Lung microvascular endothelial cell (primary cell): ENCODE results near the gene PEPD. TPM values are rescaled to one million over a fixed set of nuclear protein-coding genes. Genes with fewer than 3 reads are reported as not detected.

Experiments used
- DNase-seq, 2 donors: peaks; one replicate each; pipeline versions ENCODE4 v3.0.0 to v3.0.0-alpha.2; 2010; ENCODE audit warnings: low read depth in 2 of 2
- total RNA-seq: library from RNA; depleted of rRNA; stranded (reverse); fragments of >200 nt; gene quantifications from 2 replicates; pipeline ENCODE4 v1.2.1, GENCODE V29; 2014

PEPD gene
- total RNA-seq, 1 donor from 2014 or later = 89.3 TPM

DNA sequence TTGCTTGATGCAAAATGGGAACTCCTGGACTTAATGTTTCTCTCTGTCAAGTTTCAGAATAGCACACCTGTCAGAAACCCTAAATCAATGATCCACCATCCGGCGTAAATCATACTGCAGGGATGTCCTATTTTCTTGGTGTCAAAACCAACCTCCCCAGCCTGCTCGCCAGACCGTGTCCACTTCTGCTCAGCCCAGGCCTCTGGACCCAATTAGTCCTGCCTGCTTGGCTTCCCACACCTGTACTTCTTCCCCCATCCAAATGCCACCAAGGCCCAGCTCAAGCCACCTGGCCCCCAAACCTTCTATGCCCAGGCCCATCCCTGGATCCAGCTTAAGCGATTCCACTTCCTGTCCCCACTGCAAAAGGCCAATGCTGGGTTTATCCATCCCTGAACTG lies 25.1 kb upstream of the PEPD start:
- no peak for DNase-seq

DNA sequence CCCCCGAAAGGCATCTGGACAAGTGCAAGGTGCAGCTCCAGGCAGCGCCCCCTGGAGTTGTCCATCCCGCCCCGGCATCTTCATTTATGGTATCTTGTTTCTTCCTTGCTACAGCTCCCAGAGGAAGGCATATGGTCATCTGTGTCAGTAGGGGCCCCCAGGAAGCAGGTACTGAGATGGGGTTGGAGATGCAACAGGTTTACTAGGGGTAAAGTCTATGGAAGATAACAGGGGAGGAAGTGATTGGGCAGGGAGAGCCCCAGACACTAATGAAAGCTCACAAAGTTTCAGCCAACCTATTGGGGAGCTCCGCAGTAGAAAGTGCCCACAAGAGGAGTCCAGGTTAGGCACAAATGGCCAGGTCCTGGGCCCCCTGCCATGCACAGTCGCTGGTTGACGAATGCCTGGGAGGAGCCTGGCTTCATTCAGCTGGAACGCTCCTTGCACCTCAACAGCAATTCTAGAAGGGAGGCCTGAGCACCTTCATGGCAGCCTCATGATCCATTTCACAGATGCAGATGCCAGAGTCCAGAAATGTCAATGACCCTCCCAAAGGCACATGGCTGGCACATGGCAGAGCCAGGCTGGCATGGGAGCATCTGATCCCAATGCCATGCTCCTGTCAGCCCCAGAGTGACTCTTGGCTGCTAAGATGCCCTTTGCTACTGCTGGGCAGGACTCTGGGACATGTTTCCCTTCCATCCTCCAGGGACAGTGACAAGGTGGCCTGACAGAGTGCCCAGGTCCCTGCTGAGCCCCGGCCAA lies 23.8 kb upstream of the PEPD start:
- DNase-seq = no peak

DNA sequence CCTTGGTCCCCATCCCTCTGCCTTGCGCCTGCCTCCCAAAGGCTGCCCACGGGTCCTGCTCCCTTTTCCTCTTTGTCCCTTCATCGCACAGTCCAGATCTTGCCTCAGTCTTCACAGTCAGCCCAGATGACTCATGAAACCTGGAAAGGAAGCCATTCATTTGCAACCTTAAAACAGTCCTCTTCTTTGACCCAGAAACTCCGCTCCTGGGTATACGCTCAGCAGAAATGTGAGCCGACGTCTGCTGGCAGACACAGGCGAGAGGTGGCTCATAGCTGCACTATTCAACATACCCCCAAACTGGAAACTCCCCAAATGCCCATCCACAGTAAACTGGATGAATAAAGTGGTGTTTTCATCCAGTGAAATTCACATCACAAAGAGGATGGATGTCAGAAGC lies 13.6 kb upstream of the PEPD start:
- DNase-seq = peak in 1 of 2 donors; percentile 24

GRCh38 chr19:33532859-33533460 lies 11.4 kb upstream of the PEPD start:
- no peak for DNase-seq

- no peak for DNase-seq
These were observed 9.3 kb upstream of the PEPD start for GRCh38 chr19:33530842-33531241.

GRCh38 chr19:33530296-33530695 lies 8.7 kb upstream of the PEPD start:
- no peak for DNase-seq

GRCh38 chr19:33529094-33529676 lies 7.6 kb upstream of the PEPD start:
- DNase-seq = no peak

GRCh38 chr19:33528404-33528803 lies 6.8 kb upstream of the PEPD start:
- DNase-seq = no peak

DNA sequence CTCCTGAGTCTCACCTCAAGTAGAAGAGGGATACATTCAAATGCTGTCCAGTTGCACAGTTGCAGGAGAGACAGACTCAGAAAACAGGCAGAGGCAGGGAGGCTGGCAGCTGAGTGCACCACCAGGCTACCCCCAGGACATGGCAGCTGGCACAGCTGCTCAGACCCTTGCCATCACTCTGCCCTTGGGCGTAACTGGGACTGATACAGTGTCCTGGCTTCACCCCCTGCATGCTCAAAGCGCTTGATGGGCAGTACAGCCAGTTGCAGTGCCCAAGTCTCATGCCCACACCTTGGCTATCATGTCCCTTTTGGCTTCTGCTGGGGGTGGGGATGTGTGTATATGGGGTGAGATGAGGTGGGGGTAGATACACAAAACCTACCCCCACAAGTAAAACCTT lies 5.5 kb upstream of the PEPD start:
- DNase-seq = no peak

GRCh38 chr19:33524024-33524664 lies 2.6 kb upstream of the PEPD start:
- DNase-seq = no peak

- no peak for DNase-seq
These were observed 1.6 kb upstream of the PEPD start for GRCh38 chr19:33523167-33523566.

GRCh38 chr19:33522371-33522662 lies 726 bp upstream of the PEPD start:
- no peak for DNase-seq

DNA sequence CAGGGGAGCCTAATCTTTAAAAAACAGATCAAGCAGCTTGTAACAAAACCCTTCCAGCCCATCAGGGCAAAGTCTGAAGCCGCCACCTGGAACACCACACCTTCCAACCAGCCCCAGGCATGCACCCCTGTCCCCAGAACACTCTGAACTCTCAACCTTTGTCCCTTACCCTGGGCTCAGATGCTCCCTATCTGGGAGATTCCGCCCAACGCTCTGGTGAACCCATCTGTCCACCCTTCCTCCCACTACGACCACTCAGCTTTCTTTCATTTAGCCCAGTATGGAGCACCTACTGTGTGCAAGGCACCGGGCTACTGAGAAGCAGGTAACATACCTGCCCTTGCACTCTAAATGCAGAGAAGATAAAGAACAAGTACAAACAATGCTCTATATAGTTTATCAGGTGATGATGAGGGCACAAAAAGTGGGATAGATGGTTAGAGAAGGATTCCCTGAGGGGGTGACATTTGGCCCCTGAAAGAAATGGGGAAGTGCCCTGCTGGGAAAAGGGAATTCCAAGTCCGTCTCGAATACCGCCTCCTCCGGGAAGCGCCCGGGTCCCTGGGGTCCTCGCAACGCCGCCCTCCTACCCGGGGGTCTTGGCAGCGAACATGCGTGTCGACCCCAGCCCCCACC lies 629 bp downstream of the PEPD start:
- DNase-seq = no peak

- DNase-seq = no peak
These were observed 1.4 kb downstream of the PEPD start for GRCh38 chr19:33520048-33520643.

DNA sequence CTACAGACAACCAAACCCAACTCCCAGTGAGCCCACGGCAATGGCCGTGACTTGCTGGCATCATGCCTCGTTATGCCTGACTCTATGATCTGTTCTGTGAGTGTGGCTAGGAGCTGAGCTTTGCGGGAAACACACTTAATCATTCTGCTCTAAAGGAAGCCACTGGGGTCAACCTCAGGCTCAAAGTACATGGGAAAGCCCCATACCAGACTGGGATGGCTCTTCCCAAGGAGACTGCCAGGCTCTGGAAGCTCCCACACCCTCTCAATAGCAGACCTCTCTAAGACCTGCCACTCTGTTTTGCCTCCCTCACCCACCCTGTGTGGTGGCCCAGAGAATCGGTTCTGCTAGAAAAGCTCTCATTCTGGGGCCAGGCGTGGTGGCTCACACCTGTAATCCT lies 2.2 kb downstream of the PEPD start:
- no peak for DNase-seq

GRCh38 chr19:33518541-33518940 lies 3.0 kb downstream of the PEPD start:
- DNase-seq = no peak

DNA sequence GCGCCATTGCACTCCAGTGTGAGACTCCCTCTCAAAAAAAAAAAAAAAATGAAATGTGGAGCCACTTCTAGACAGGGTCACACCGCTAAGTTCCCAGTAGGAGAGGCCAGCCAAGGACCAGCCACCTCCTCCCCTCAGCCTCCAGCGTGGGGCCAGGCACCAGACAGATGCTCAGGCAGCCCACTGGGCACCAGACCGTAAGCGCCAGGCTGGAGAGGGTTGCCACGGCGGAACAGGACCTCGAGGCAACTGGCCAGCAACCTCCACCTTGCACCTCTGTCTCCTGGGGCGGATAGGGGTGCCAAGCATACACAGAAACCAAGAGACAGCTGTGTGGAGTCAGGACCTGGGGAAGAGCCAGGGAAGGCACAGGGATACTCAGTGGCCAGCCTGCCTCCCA lies 3.7 kb downstream of the PEPD start:
- DNase-seq = no peak

DNA sequence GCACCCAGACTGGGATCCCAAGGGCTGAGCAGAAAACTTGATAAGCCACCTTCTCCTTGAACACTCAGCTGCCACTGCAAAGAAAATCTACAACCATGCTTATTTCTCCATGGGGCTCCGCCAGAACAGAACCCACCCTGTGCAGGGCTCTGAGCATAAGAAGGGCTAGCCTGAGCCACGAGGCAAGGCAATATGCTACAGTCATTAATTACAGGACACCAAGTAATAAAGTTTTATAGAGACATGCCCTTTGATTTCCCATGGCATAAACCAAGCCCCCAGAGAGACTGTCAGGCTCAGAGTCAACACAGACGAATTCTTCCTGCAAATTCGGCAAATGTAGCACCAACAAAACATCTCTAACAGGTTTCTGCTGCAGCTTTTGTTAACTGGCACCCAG lies 5.7 kb downstream of the PEPD start:
- DNase-seq = no peak

- DNase-seq = peak; percentile 39 to 42
These were observed 6.6 kb downstream of the PEPD start for GRCh38 chr19:33514885-33515551.

DNA sequence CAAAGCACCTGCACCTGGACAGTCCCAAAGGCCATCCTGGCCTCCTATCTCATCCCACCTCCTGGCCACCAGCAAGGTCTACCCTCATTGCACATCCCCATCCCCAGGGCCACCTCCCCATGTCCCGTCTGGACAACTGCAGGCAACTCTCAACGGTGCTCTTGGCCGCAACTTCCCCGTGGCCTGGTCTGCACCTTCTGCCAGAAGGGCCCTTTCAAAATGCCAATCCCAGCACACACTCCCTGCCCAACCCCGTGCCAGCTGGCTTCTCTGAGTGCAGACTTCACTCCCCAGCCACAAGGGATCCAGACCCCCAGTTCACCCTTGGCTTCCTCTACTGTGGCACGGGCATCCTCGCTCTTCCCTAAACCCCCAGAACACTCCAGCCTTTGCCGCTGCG lies 8.2 kb downstream of the PEPD start:
- no peak for DNase-seq

DNA sequence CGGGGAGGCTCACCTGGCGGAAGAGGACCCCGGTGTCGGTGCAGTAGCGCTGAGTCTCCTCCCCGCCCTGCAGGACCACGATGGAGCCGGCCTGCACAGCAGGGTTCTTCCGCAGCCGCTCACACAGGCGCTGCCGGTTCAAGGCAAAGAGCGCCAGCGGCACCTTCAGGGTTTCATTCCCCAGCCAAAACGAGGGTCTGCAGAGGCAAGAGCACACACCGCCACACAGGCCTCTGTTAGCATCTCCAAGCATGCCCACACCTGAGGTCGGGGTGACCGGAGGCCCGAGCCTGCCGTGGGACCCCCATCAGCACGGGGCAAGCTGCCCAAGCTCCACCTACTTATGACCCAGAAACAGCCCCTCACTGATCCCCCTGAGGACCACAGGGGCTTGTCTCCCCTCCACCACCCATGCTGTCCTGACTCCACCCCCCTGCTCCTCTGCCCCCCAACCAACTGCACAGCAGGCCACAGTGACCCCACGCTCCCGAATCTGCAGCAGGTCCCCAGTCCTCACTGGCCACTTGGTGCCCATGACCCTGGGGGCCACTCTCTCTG lies 8.9 kb downstream of the PEPD start:
- no peak for DNase-seq
